GM23248 (cell line): Measurements from ENCODE around the gene CNOT10.

ENCODE experiments used
- EZH2 ChIP-seq: fragments of 200-600 bp; sonication (generic); IDR thresholded peaks from 2 replicates; pipeline ENCODE4 v1.6.1; 2018; ENCODE audit warnings: antibody characterized with exemption, mild to moderate bottlenecking; ENCODE audit not compliant: insufficient read depth, poor library complexity, severe bottlenecking
- EZH2phosphoT487 ChIP-seq: fragments of 200-600 bp; sonication (generic); IDR thresholded peaks from 2 replicates; pipeline ENCODE4 v1.6.1; 2018; ENCODE audit warnings: antibody characterized with exemption, moderate library complexity, mild to moderate bottlenecking, low read depth; ENCODE audit not compliant: insufficient read depth

DNA sequence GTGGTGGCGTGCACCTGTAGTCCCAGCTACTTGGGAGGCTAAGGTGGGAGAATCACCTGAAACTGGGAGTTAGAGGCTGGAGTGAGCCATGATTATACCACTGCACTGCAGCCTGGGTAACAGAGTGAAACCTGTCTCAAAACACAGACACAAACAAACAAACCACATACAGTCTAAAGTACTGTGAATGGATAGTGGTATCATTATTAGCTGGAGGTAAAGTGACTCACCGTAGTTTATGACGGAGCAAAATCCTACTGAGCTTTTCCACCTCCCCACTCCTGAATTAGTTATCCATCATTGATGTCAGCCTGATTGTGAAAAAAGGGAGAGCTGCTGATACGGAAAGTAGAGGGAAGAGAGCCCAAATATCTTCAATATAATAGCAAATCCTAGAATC is 3.2 kb upstream of the CNOT10 start:
- no peak for TF ChIP-seq EZH2
- TF ChIP-seq EZH2phosphoT487, result no peak
